ENCODE measurements around the gene RNF111. TPM values are rescaled to one million over a fixed set of nuclear protein-coding genes. Genes with fewer than 3 reads are reported as not detected.
"Not testable (repeated sequence)": the region's sequence is repeated elsewhere in the genome, so short reads cannot be mapped to it uniquely, and the experiment has no call there.

RNF111 gene
- total RNA-seq, 1 experiment from 2014 or later = 13.3 TPM

- H3K9me2 ChIP-seq (replicated peaks; ENCODE audit: low read length); BruUV-seq (replicated peaks); H3K9ac ChIP-seq (ENCODE audit: low read length); POLR2A ChIA-PET (ENCODE audit: unreplicated experiment); H3K4me2 ChIP-seq (ENCODE audit: low read length); H4K20me1 ChIP-seq (ENCODE audit: low read length); intact Hi-C loops (cut with micrococcal nuclease); H3F3A ChIP-seq (ENCODE audit: low read length, unreplicated experiment); H3K27ac ChIP-seq (ENCODE audit: low read length); H3K4me3 ChIP-seq (ENCODE audit: low read length); H3K27me3 ChIP-seq (ENCODE audit: low read length); H2AFZ ChIP-seq (ENCODE audit: low read length); CTCF ChIA-PET; H3K79me2 ChIP-seq (ENCODE audit: low read length); H3K9me3 ChIP-seq (ENCODE audit: low read length); H3K4me1 ChIP-seq (ENCODE audit: insufficient read depth, low read length); H3K36me3 ChIP-seq (ENCODE audit: low read depth, low read length); ATAC-seq: not testable (repeated sequence)
- DNase-seq = peak; percentile 22
- peak; percentile 25; the same call in 1 of the 2 replicates for TF ChIP-seq CTCF (conservative IDR thresholded peaks at IDR 0.05; ENCODE audit: low read depth, low read length)
Observed at GRCh38 chr15:59144594-59144993, 157.1 kb downstream of the RNF111 start.

Other genes with a start within 250 kb of the RNF111 start
- 91.3 and 96.8 TPM in 2 replicates for gene ADAM10, start 238.0 kb upstream of the RNF111 start, total RNA-seq (2014; rRNA removed)
- 4.7 and 9.3 TPM in 2 replicates for gene MINDY2, start 216.4 kb upstream of the RNF111 start, total RNA-seq (2014; rRNA removed)
- 103 and 107 TPM in 2 replicates for gene SLTM, start 54.0 kb upstream of the RNF111 start, total RNA-seq (2014; rRNA removed)
- 54.3 and 61.7 TPM in 2 replicates for gene CCNB2, start 117.5 kb downstream of the RNF111 start, total RNA-seq (2014; rRNA removed)
- gene LDHAL6B, start 219.2 kb downstream of the RNF111 start, total RNA-seq (2014; rRNA removed) = not detected in 2 replicates